K562 (cell line): Measurements from ENCODE around the gene PIH1D1. TPM values are rescaled to one million over a fixed set of nuclear protein-coding genes. Genes with fewer than 3 reads are reported as not detected.
A peak's percentile ranks its signal among the peaks of the same experiment; 100 is the strongest.

Source experiments
- ATAC-seq: fragments of 200-7000 bp; cut with Tn5 transposase; 3 replicates; pipeline ENCODE4 v1.9.1; 2020; ENCODE audit warnings: moderate library complexity
- BruUV-seq: library from RNA; stranded (reverse); fragments of 400-500 nt; replicated peaks from 2 replicates; lab custom pipeline; 2021; lab: Mats Ljungman, UMichigan
- CTCF ChIA-PET: fragments of 300-600 bp; formaldehyde crosslinking; extraction: SDS; loops from one replicate; lab custom pipeline; 2021; ENCODE audit warnings: low intra/inter-chr PET ratio; lab: Yijun Ruan, JAX
- POLR2A ChIA-PET: fragments of 300-600, 350-650 bp; sonication (Branson Sonifier 250); formaldehyde crosslinking; extraction: SDS; loops from one replicate; lab custom pipeline; 2021; ENCODE audit warnings: antibody characterized with exemption, inconsistent platforms; lab: Yijun Ruan, JAX
- DNase-seq, 4 experiments: peaks; one replicate each; pipeline versions ENCODE4 v3.0.0 to v3.0.0-alpha.2; 2011 to 2018; ENCODE audit warnings: low spot score in 3 of 4, mixed read lengths in 3 of 4; ENCODE audit errors: extremely low read depth in 1 of 4
- FAIRE-seq: peaks from 2 replicates; lab custom pipeline; 2011; peaks lifted over from hg19 to GRCh38; lab: Jason Lieb, UNC
- H2AFZ ChIP-seq: 2 replicates; pipeline ENCODE4 v1.6.0; 2011; ENCODE audit warnings: low read depth, low read length, control low read depth, inconsistent platforms
- H3K27ac ChIP-seq: fragments of 200-600 bp; 3 replicates; pipeline ENCODE4 v1.8.0; 2011; ENCODE audit warnings: low read depth, mild to moderate bottlenecking, control low read depth, inconsistent platforms, low read length, moderate library complexity, mixed read lengths; ENCODE audit errors: extremely low read depth
- H3K27me3 ChIP-seq, 2 experiments: fragments of 300-600 bp in 1 of 2; 2 replicates in 1 of 2; 3 replicates in 1 of 2; pipeline versions ENCODE4 v1.6.0 to v1.8.0; 2011; ENCODE audit warnings: inconsistent platforms in 2 of 2, low read length in 2 of 2, mild to moderate bottlenecking in 1 of 2, mixed read lengths in 1 of 2, moderate library complexity in 1 of 2; ENCODE audit not compliant: control insufficient read depth in 2 of 2, insufficient read depth in 2 of 2
- H3K36me3 ChIP-seq: fragments of 300-600 bp; 3 replicates; pipeline ENCODE4 v1.8.0; 2011; ENCODE audit warnings: mild to moderate bottlenecking, low read length, inconsistent platforms; ENCODE audit not compliant: control insufficient read depth, insufficient read depth
- H3K4me1 ChIP-seq, 2 experiments: fragments of 200-600 bp in 1 of 2; replicated peaks in 1 of 2; 2 replicates in 1 of 2; 3 replicates in 1 of 2; pipeline versions ENCODE4 v1.5.1 to v1.8.0; 2011; ENCODE audit warnings: inconsistent platforms in 2 of 2, low read length in 2 of 2, mild to moderate bottlenecking in 1 of 2, mixed read lengths in 1 of 2, moderate library complexity in 1 of 2; ENCODE audit not compliant: control insufficient read depth in 2 of 2, insufficient read depth in 2 of 2
- H3K4me2 ChIP-seq: 2 replicates; pipeline ENCODE4 v1.6.1; 2011; ENCODE audit warnings: low read length, control low read depth, inconsistent platforms, mixed read lengths; ENCODE audit not compliant: insufficient read depth
- H3K4me3 ChIP-seq: fragments of 200-600 bp; sonication (generic), shearing (Covaris generic); 2 replicates; pipeline ENCODE4 v1.5.1; 2016; ENCODE audit warnings: control low read depth, inconsistent platforms
- H3K79me2 ChIP-seq: fragments of 200-600 bp; 3 replicates; pipeline ENCODE4 v1.8.0; 2011; ENCODE audit warnings: low read length, inconsistent platforms; ENCODE audit not compliant: control insufficient read depth, insufficient read depth
- H3K9ac ChIP-seq, 2 experiments: 2 replicates each; pipeline versions ENCODE4 v1.6.0 to v1.6.1; 2011; ENCODE audit warnings: low read depth in 2 of 2, low read length in 2 of 2, control low read depth in 1 of 2, inconsistent platforms in 1 of 2, mild to moderate bottlenecking in 1 of 2, mixed read lengths in 1 of 2; ENCODE audit not compliant: insufficient read depth in 1 of 2
- H3K9me1 ChIP-seq: one replicate; pipeline ENCODE4 v1.6.0; 2011; ENCODE audit warnings: inconsistent platforms, mild to moderate bottlenecking, low read length, moderate library complexity; ENCODE audit not compliant: control insufficient read depth, insufficient read depth
- H3K9me3 ChIP-seq: replicated peaks from 2 replicates; pipeline ENCODE4 v1.5.1; 2011; ENCODE audit warnings: low read depth, low read length, inconsistent platforms; ENCODE audit not compliant: control insufficient read depth, insufficient read depth
- H4K20me1 ChIP-seq: replicated peaks from 2 replicates; pipeline ENCODE4 v1.6.1; 2011; ENCODE audit warnings: low read length, inconsistent platforms, mixed read lengths; ENCODE audit not compliant: control insufficient read depth, insufficient read depth
- BRD9 ChIP-seq: fragments of 450-650 bp; IDR thresholded peaks from 2 replicates; pipeline ENCODE4 v1.6.1; 2018; ENCODE audit warnings: low read depth; ENCODE audit not compliant: partially characterized antibody
- KLF6 ChIP-seq: fragments of 250-450 bp; sonication (Bioruptor Pico); IDR thresholded peaks from 2 replicates; pipeline ENCODE4 v1.4.0; 2020; ENCODE audit warnings: mild to moderate bottlenecking, moderate library complexity, borderline replicate concordance
- NCOA1 ChIP-seq: fragments of 450-650 bp; IDR thresholded peaks from 2 replicates; pipeline ENCODE4 v1.6.1; 2016; ENCODE audit warnings: low read depth
- NRF1 ChIP-seq, 2 experiments: fragments of 450-650 bp; IDR thresholded peaks in 1 of 2; conservative IDR thresholded peaks in 1 of 2; 2 replicates each; pipeline ENCODE4 v1.6.1; 2014; ENCODE audit warnings: mild to moderate bottlenecking in 2 of 2
- PHF20 ChIP-seq: fragments of 450-650 bp; IDR thresholded peaks from 2 replicates; pipeline ENCODE4 v1.6.1; 2018; ENCODE audit not compliant: partially characterized antibody
- POLR2AphosphoS5 ChIP-seq: IDR thresholded peaks from 2 replicates; pipeline ENCODE4 v1.6.1; 2011; ENCODE audit warnings: mild to moderate bottlenecking, low read depth, low read length, moderate library complexity; ENCODE audit not compliant: control insufficient read depth, insufficient read depth
- POLR3A ChIP-seq: IDR thresholded peaks from 2 replicates; pipeline ENCODE4 v1.6.1; 2011; ENCODE audit warnings: borderline replicate concordance, mild to moderate bottlenecking, moderate library complexity; ENCODE audit not compliant: insufficient read length, insufficient read depth; ENCODE audit errors: extremely low read depth
- PTBP1 ChIP-seq: fragments of 200-400 bp; formaldehyde crosslinking; IDR thresholded peaks from 2 replicates; pipeline ENCODE4 v1.6.1; 2017; ENCODE audit warnings: low read depth, low read length
- RBM25 ChIP-seq: fragments of 200-400 bp; formaldehyde crosslinking; IDR thresholded peaks from 2 replicates; pipeline ENCODE4 v1.6.1; 2018; ENCODE audit warnings: low read length, low read depth, moderate library complexity; ENCODE audit not compliant: severe bottlenecking
- TAF15 ChIP-seq: fragments of 200-400 bp; formaldehyde crosslinking; IDR thresholded peaks from 2 replicates; pipeline ENCODE4 v1.6.1; 2017; ENCODE audit warnings: mild to moderate bottlenecking, low read depth, low read length, moderate library complexity
- ZBTB1 ChIP-seq: sonication (generic); formaldehyde crosslinking; IDR thresholded peaks from 2 replicates; pipeline ENCODE4 v1.8.1; 2023; ENCODE audit warnings: missing genetic modification reagents, low read depth, mild to moderate bottlenecking, borderline replicate concordance
- WGBS: fragments of 100-300 bp; shearing (Covaris generic); methylation state at CpG from one replicate; pipeline ENCODE4 v1.1.6; 2016; ENCODE audit warnings: low coverage, mixed read lengths; ENCODE audit not compliant: insufficient coverage; ENCODE audit errors: missing lambda C conversion rate; 5-methylcytosine and 5-hydroxymethylcytosine counted together
- in situ Hi-C: fragments of 300-500 bp; cut with MboI; formaldehyde crosslinking; loops from 4 replicates; pipeline ENCODE4 v1.15.0; 2018; ENCODE audit warnings: inconsistent platforms, mixed read lengths
- intact Hi-C: fragments of 100-400 bp; cut with micrococcal nuclease; formaldehyde crosslinking; loops from 2 replicates; pipeline ENCODE4 v1.14.2; 2022
- polyA plus RNA-seq, 8 experiments: library from polyadenylated mRNA; depleted of rRNA in 4 of 8; stranded (reverse) in 5 of 8; unstranded in 3 of 8; fragments of >200 nt; fragmentation: Nextera tagmentation in 2 of 8; fragmentation: Illumina TruSeq in 1 of 8; extraction: Ambion mirVana in 2 of 8; extraction: Trizol in 1 of 8; gene quantifications; 2 replicates each; pipeline versions ENCODE4 v1.2.1 to v1.2.3, GENCODE V29; 2011 to 2014; ENCODE audit warnings: inconsistent platforms in 1 of 8, missing spikeins in 1 of 8
- total RNA-seq, 7 experiments: library from RNA; depleted of rRNA in 6 of 7; stranded (reverse); fragments of >200 nt in 6 of 7; fragmentation: Illumina TruSeq in 2 of 7; extraction: Trizol in 2 of 7; gene quantifications; 2 replicates each; pipeline versions ENCODE4 v1.2.1 to v1.2.3, GENCODE V29; 2011 to 2021; ENCODE audit warnings: low replicate concordance in 1 of 7
- TF ChIP-seq, protein P1 (sequence below): sonication (generic); IDR thresholded peaks from 2 replicates; pipeline ENCODE4 v1.6.1; 2016
- TF ChIP-seq, protein P2 (sequence below): sonication (generic); formaldehyde crosslinking; IDR thresholded peaks from 2 replicates; pipeline ENCODE4 v1.8.0; 2022; ENCODE audit warnings: mild to moderate bottlenecking, missing genetic modification reagents
- TF ChIP-seq, protein P3 (sequence below): fragments of 450-650 bp; IDR thresholded peaks from 2 replicates; pipeline ENCODE4 v1.7.0; 2016; ENCODE audit warnings: borderline replicate concordance
- TF ChIP-seq, protein P4 (sequence below): fragments of 250-450 bp; sonication (Bioruptor Pico); IDR thresholded peaks from 2 replicates; pipeline ENCODE4 v1.8.0; 2022; ENCODE audit warnings: inconsistent platforms

Gene PIH1D1
- total and polyA plus RNA-seq, 9 of the 15 experiments (the other 6 are each of a cell fraction or from before 2014, with no cell fraction given), result 26.5 to 224 (median 137) TPM

DNA sequence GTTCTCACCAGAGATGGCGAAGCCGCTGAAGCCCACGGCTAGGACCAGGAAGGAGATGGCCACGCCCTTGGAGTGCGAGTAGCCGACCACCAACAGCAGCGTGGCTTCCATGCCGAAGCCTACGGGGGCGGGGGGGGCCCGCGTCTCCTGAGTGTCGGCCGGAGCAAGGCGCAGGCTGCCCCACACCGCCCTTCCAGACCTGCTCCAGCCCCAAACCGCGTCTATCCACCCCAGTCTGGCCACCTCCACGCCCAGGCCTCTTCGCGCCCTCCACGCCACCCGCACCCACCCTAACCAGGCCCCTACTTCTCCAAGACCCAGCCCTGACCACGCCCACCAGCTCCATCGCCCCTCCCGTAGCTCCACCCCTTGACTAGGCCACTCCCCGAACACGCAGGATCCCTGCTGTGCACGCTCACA lies 20.3 kb downstream of the PIH1D1 start:
- peak; percentile 85 to 92 (median 91) for DNase-seq
- CTCF ChIA-PET, result no interaction called here
- intact Hi-C loops, result loop anchor here (2.0 kb wide), 1 partner anchor 39 kb away; no protein-coding TSS in a partner anchor
- TF ChIP-seq BRD9 (no peak), POLR3A (no peak), PTBP1 (no peak), NCOA1 (no peak), NRF1 (conservative IDR thresholded peaks at IDR 0.05 in 1 of 2, IDR thresholded peaks at IDR 0.05 in 1 of 2) (0 out of 4 replicates have a peak, but pooled peaks of 1 of the 2 experiments have one; percentile 35), KLF6 (CRISPR knock-in tag) (no peak), PHF20 (no peak), TAF15 (no peak), RBM25 (no peak), POLR2AphosphoS5 (0 out of 2 replicates have a peak, but pooled peaks have one; percentile 31), ZBTB1 (no peak; the same call in 1 of the 2 replicates)
- TF ChIP-seq, protein P1, sequence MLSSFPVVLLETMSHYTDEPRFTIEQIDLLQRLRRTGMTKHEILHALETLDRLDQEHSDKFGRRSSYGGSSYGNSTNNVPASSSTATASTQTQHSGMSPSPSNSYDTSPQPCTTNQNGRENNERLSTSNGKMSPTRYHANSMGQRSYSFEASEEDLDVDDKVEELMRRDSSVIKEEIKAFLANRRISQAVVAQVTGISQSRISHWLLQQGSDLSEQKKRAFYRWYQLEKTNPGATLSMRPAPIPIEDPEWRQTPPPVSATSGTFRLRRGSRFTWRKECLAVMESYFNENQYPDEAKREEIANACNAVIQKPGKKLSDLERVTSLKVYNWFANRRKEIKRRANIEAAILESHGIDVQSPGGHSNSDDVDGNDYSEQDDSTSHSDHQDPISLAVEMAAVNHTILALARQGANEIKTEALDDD, result no peak
- TF ChIP-seq, protein P2, sequence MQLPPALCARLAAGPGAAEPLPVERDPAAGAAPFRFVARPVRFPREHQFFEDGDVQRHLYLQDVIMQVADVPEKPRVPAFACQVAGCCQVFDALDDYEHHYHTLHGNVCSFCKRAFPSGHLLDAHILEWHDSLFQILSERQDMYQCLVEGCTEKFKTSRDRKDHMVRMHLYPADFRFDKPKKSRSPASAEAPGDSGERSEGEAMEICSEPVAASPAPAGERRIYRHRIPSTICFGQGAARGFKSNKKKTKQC (CRISPR knock-in tag), result no peak
- TF ChIP-seq, protein P3, sequence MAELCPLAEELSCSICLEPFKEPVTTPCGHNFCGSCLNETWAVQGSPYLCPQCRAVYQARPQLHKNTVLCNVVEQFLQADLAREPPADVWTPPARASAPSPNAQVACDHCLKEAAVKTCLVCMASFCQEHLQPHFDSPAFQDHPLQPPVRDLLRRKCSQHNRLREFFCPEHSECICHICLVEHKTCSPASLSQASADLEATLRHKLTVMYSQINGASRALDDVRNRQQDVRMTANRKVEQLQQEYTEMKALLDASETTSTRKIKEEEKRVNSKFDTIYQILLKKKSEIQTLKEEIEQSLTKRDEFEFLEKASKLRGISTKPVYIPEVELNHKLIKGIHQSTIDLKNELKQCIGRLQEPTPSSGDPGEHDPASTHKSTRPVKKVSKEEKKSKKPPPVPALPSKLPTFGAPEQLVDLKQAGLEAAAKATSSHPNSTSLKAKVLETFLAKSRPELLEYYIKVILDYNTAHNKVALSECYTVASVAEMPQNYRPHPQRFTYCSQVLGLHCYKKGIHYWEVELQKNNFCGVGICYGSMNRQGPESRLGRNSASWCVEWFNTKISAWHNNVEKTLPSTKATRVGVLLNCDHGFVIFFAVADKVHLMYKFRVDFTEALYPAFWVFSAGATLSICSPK, result no peak
- TF ChIP-seq, protein P4, sequence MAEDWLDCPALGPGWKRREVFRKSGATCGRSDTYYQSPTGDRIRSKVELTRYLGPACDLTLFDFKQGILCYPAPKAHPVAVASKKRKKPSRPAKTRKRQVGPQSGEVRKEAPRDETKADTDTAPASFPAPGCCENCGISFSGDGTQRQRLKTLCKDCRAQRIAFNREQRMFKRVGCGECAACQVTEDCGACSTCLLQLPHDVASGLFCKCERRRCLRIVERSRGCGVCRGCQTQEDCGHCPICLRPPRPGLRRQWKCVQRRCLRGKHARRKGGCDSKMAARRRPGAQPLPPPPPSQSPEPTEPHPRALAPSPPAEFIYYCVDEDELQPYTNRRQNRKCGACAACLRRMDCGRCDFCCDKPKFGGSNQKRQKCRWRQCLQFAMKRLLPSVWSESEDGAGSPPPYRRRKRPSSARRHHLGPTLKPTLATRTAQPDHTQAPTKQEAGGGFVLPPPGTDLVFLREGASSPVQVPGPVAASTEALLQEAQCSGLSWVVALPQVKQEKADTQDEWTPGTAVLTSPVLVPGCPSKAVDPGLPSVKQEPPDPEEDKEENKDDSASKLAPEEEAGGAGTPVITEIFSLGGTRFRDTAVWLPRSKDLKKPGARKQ (CRISPR knock-in tag), result no peak

More for the DNA sequence above, 20.3 kb downstream of the PIH1D1 start:
- Histone ChIP-seq H3K9ac (peak overlapping the region; percentile 72 to 94), H3K4me3 (peak overlapping the region; percentile 50), H3K9me1 (no peaks in the 10 kb centered on the region), H3K36me3 (no peaks in the 10 kb centered on the region; the same call in 2 of the 3 replicates), H2AFZ (peak overlapping the region; percentile 84), H3K4me1 (peaks cover 34 to 82% of the 10 kb centered on the region in 2 experiments), H3K4me2 (peak overlapping the region; percentile 93), H4K20me1 (no peaks in the 10 kb centered on the region), H3K79me2 (peaks cover 9% of the 10 kb centered on the region), H3K27ac (peak overlapping the region; percentile 75), H3K27me3 (no peaks in the 10 kb centered on the region), H3K9me3 (no peaks in the 10 kb centered on the region)
- POLR2A ChIA-PET, result interaction anchor here (1.0 to 1.6 kb wide), 3 partner anchors 9 to 20 kb away, joined by 4 to 14 read pairs (median 5); partner anchors contain the start of gene SLC17A7
- in situ Hi-C loops, result no loop called here
- no TSS peak for BruUV-seq
- FAIRE-seq (peak; percentile 84), ATAC-seq (peak; percentile 80)
- WGBS, result 2% methylated on average over 22 of the region's 29 CpGs
